HEK293 (cell line): ENCODE measurements around the gene ZNF354C.

Experiments
- CTCF ChIA-PET: fragments of 350-600 bp; formaldehyde crosslinking; extraction: SDS; loops from one replicate; lab custom pipeline; 2021; ENCODE audit warnings: antibody characterized with exemption; lab: Yijun Ruan, JAX
- POLR2A ChIA-PET: fragments of 300-600 bp; formaldehyde crosslinking; extraction: SDS; loops from one replicate; lab custom pipeline; 2020; ENCODE audit warnings: antibody characterized with exemption, inconsistent platforms; lab: Yijun Ruan, JAX
- H3K27ac ChIP-seq: fragments of 200-500 bp; sonication (Bioruptor generic); 2 replicates; pipeline ENCODE4 v1.5.1; 2014; ENCODE audit warnings: low read depth, low read length, control low read depth, inconsistent platforms; ENCODE audit errors: extremely low read depth
- H3K36me3 ChIP-seq, 2 experiments: fragments of 200-500 bp in 1 of 2; sonication (Bioruptor generic) in 1 of 2; 1 replicate in 1 of 2; 2 replicates in 1 of 2; pipeline ENCODE4 v1.5.1; 2014 to 2017; ENCODE audit warnings: inconsistent platforms in 2 of 2, low read length in 2 of 2; ENCODE audit not compliant: control insufficient read depth in 2 of 2, insufficient read depth in 1 of 2
- H3K4me1 ChIP-seq: fragments of 200-500 bp; sonication (Bioruptor generic); 2 replicates; pipeline ENCODE4 v1.5.1; 2014; ENCODE audit warnings: mild to moderate bottlenecking, low read length, inconsistent platforms; ENCODE audit not compliant: control insufficient read depth, insufficient read depth
- H3K4me3 ChIP-seq: 2 replicates; pipeline ENCODE4 v1.5.1; 2011; ENCODE audit warnings: low read depth, mild to moderate bottlenecking, control low read depth, low read length, moderate library complexity
- H3K9me3 ChIP-seq: fragments of 200-500 bp; sonication (Bioruptor generic); 2 replicates; pipeline ENCODE4 v1.5.1; 2014; ENCODE audit warnings: low read depth, low read length, inconsistent platforms; ENCODE audit not compliant: control insufficient read depth, insufficient read depth
- BCL11A ChIP-seq: fragments of 450-650 bp; formaldehyde crosslinking; IDR thresholded peaks from 2 replicates; pipeline ENCODE4 v1.5.1; 2016; ENCODE audit warnings: low read depth, missing biosample characterization, missing genetic modification characterization
- SCRT2 ChIP-seq: fragments of 450-650 bp; formaldehyde crosslinking; IDR thresholded peaks from 2 replicates; pipeline ENCODE4 v1.5.1; 2016; ENCODE audit warnings: missing biosample characterization, missing genetic modification characterization
- SP2 ChIP-seq: fragments of 450-650 bp; formaldehyde crosslinking; IDR thresholded peaks from 2 replicates; pipeline ENCODE4 v1.5.1; 2016; ENCODE audit warnings: missing biosample characterization, missing genetic modification characterization
- SP7 ChIP-seq: fragments of 450-650 bp; formaldehyde crosslinking; IDR thresholded peaks from 2 replicates; pipeline ENCODE4 v1.5.1; 2016; ENCODE audit warnings: missing biosample characterization, missing genetic modification characterization
- ZNF202 ChIP-seq: fragments of 450-650 bp; formaldehyde crosslinking; IDR thresholded peaks from 2 replicates; pipeline ENCODE4 v1.5.1; 2016; ENCODE audit warnings: missing biosample characterization, missing genetic modification characterization, borderline replicate concordance
- ZNF239 ChIP-seq: fragments of 450-650 bp; formaldehyde crosslinking; IDR thresholded peaks from 2 replicates; pipeline ENCODE4 v1.5.1; 2016; ENCODE audit warnings: missing biosample characterization, missing genetic modification characterization
- ZNF292 ChIP-seq: fragments of 450-650 bp; formaldehyde crosslinking; IDR thresholded peaks from 2 replicates; pipeline ENCODE4 v1.5.1; 2016; ENCODE audit warnings: low read depth, missing biosample characterization, missing genetic modification characterization, borderline replicate concordance
- ZNF335 ChIP-seq: fragments of 450-650 bp; formaldehyde crosslinking; conservative IDR thresholded peaks from 2 replicates; pipeline ENCODE4 v1.5.1; 2016; ENCODE audit warnings: missing biosample characterization, missing genetic modification characterization
- ZNF423 ChIP-seq: fragments of 450-650 bp; formaldehyde crosslinking; IDR thresholded peaks from 2 replicates; pipeline ENCODE4 v1.5.1; 2016; ENCODE audit warnings: missing biosample characterization, missing genetic modification characterization
- ZNF596 ChIP-seq: fragments of 450-650 bp; IDR thresholded peaks from 2 replicates; pipeline ENCODE4 v1.5.0; 2018; ENCODE audit warnings: missing biosample characterization, mild to moderate bottlenecking, missing genetic modification characterization, moderate library complexity
- ZNF76 ChIP-seq: fragments of 450-650 bp; formaldehyde crosslinking; IDR thresholded peaks from 2 replicates; pipeline ENCODE4; 2016; ENCODE audit warnings: low read depth, missing biosample characterization, missing genetic modification characterization, borderline replicate concordance
- ZNF792 ChIP-seq: fragments of 450-650 bp; formaldehyde crosslinking; IDR thresholded peaks from 2 replicates; pipeline ENCODE4 v1.5.1; 2016; ENCODE audit warnings: missing biosample characterization, missing genetic modification characterization
- TF ChIP-seq, protein P1 (sequence below): fragments of 450-650 bp; formaldehyde crosslinking; IDR thresholded peaks from 2 replicates; pipeline ENCODE4 v1.5.1; 2016; ENCODE audit warnings: missing biosample characterization, missing genetic modification characterization, low read depth
- TF ChIP-seq, protein P2 (sequence below): fragments of 450-650 bp; formaldehyde crosslinking; IDR thresholded peaks from 2 replicates; pipeline ENCODE4 v1.5.1; 2017; ENCODE audit warnings: missing biosample characterization, missing genetic modification characterization
- TF ChIP-seq, protein P3 (sequence below): fragments of 450-650 bp; formaldehyde crosslinking; IDR thresholded peaks from 2 replicates; pipeline ENCODE4 v1.5.1; 2017; ENCODE audit warnings: missing biosample characterization, mild to moderate bottlenecking, missing genetic modification characterization, moderate library complexity

The ZNF354C gene

DNA sequence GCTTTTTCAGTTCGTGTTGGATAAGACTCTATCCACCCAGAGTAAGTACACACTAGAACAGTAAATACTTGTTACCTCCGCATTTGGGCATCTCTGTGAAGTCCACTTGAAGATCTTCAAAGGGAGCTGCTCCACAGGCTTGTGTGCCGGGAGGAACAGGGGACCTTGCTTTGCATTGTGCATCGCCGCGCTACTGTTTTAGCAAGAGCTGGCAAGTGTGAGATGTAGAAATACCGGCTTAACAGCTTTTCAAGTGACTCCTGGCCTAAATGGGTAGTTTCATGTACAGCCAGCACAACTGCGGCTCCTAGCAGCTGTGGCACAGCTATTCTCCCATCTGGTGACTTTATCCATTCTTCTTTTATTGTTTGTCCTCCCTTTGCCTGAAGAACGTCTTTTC is 8.4 kb upstream of the ZNF354C start:
- Histone ChIP-seq H3K36me3 (no peaks in the 10 kb centered on the region), H3K9me3 (no peaks in the 10 kb centered on the region), H3K27ac (no peak overlapping the region), H3K4me3 (no peak overlapping the region), H3K4me1 (no peaks in the 10 kb centered on the region)
- TF ChIP-seq ZNF423 = no peak
- TF ChIP-seq, protein P1, sequence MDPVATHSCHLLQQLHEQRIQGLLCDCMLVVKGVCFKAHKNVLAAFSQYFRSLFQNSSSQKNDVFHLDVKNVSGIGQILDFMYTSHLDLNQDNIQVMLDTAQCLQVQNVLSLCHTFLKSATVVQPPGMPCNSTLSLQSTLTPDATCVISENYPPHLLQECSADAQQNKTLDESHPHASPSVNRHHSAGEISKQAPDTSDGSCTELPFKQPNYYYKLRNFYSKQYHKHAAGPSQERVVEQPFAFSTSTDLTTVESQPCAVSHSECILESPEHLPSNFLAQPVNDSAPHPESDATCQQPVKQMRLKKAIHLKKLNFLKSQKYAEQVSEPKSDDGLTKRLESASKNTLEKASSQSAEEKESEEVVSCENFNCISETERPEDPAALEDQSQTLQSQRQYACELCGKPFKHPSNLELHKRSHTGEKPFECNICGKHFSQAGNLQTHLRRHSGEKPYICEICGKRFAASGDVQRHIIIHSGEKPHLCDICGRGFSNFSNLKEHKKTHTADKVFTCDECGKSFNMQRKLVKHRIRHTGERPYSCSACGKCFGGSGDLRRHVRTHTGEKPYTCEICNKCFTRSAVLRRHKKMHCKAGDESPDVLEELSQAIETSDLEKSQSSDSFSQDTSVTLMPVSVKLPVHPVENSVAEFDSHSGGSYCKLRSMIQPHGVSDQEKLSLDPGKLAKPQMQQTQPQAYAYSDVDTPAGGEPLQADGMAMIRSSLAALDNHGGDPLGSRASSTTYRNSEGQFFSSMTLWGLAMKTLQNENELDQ (tag by site-specific recombination) = no peak
- no peak for TF ChIP-seq ZNF335 (tag by site-specific recombination)
- no peak for TF ChIP-seq ZNF596
- TF ChIP-seq SP7 = no peak
- no peak for TF ChIP-seq SP2 (tag by site-specific recombination)
- TF ChIP-seq BCL11A (tag by site-specific recombination) = no peak
- POLR2A ChIA-PET = no interaction called here
- CTCF ChIA-PET = no interaction called here

DNA sequence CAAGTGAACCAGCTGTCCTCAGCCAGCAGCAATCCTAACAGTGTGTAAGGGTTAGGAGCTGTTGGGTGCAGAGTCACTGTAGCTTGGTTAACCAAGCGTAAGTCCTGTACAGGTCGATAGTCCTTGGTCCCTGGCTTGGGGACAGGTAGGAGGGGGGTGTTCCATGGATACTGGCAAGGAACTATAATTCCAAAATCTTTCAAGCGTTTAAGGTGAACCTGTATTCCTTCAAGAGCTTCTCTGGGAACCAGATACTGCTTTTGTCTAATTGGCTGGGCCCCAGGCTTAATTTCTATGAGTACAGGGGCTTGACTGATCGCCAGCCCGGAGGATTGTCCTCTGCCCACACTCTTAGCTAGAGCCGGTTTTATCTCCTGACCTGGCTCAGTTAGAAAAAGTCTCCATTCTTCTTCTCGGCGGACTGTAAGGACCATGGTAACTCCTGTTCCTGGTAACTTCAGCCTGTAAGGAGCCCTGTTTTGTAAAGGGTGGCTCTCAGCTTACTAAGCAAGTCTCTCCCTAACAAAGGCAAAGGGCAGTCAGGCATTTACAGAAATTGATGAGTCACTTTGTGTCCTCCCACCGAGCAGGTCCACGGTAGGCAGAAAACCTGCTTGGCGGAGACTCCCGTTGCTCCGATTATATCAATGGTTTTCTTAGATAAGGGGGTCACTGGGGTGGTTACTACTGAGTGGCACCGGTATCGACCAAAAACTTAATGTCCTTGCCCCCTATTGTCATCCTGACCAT is 6.0 kb upstream of the ZNF354C start:
- H3K4me1 ChIP-seq = no peaks in the 10 kb centered on the region
- no peaks in the 10 kb centered on the region for H3K36me3 ChIP-seq
- H3K9me3 ChIP-seq = no peaks in the 10 kb centered on the region
- no peak overlapping the region for H3K4me3 ChIP-seq
- TF ChIP-seq ZNF202 (tag by site-specific recombination) (no peak), SCRT2 (tag by site-specific recombination) (no peak), ZNF239 (tag by site-specific recombination) (no peak)
- ChIA-PET POLR2A (no interaction called here), CTCF (no interaction called here)
- no peak overlapping the region for H3K27ac ChIP-seq

DNA sequence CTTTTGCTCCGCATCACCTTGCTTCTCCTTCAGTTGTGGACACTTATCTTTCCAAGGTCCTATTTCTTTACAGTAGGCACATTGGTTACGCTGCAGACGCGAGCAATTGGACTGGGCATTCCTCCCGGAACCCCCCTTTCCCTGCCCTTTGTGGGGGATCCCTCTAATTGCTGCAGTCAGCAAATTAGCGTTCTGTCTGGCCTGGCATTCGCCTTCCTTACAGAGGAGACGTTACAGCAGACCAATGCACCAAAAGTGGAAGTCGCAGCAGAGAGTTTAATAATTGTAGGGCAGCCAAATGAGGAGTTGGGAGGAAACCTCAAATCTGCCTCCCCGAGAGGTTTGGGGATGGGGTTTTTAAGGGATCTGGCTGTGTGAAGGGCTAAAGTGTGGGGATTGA is 5.3 kb upstream of the ZNF354C start:
- peaks cover 1% of the 10 kb centered on the region; the same call in 1 of the 2 replicates for H3K4me1 ChIP-seq
- H3K4me3 ChIP-seq = no peak overlapping the region
- peaks cover 4% of the 10 kb centered on the region for H3K9me3 ChIP-seq
- TF ChIP-seq ZNF792 (no peak), ZNF76 (no peak), ZNF292 (tag by site-specific recombination) (no peak)
- TF ChIP-seq, protein P2, sequence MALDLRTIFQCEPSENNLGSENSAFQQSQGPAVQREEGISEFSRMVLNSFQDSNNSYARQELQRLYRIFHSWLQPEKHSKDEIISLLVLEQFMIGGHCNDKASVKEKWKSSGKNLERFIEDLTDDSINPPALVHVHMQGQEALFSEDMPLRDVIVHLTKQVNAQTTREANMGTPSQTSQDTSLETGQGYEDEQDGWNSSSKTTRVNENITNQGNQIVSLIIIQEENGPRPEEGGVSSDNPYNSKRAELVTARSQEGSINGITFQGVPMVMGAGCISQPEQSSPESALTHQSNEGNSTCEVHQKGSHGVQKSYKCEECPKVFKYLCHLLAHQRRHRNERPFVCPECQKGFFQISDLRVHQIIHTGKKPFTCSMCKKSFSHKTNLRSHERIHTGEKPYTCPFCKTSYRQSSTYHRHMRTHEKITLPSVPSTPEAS (tag by site-specific recombination) = no peak
- TF ChIP-seq, protein P3, sequence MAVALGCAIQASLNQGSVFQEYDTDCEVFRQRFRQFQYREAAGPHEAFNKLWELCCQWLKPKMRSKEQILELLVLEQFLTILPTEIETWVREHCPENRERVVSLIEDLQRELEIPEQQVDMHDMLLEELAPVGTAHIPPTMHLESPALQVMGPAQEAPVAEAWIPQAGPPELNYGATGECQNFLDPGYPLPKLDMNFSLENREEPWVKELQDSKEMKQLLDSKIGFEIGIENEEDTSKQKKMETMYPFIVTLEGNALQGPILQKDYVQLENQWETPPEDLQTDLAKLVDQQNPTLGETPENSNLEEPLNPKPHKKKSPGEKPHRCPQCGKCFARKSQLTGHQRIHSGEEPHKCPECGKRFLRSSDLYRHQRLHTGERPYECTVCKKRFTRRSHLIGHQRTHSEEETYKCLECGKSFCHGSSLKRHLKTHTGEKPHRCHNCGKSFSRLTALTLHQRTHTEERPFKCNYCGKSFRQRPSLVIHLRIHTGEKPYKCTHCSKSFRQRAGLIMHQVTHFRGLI (tag by site-specific recombination) = no peak
- H3K27ac ChIP-seq = no peak overlapping the region
- no peaks in the 10 kb centered on the region for H3K36me3 ChIP-seq
- CTCF ChIA-PET = no interaction called here
- POLR2A ChIA-PET = no interaction called here
